ENCODE measurements around the gene TRIM71.

- TF ChIP-seq CTCF (IDR thresholded peaks at IDR 0.05) (no peak), EP300 (IDR thresholded peaks at IDR 0.05) (no peak)
These were observed 23.1 kb upstream of the TRIM71 start for GRCh38 chr3:32794487-32795308.
